Measurements from ENCODE around the gene TRAPPC6A.

TRAPPC6A gene

GRCh38 chr19:45217193-45217956 is 39.3 kb upstream of the TRAPPC6A start:
- TF ChIP-seq CTCF (IDR thresholded peaks at IDR 0.05) = no peak

- no peak for TF ChIP-seq CTCF (IDR thresholded peaks at IDR 0.05)
Observed at GRCh38 chr19:45216667-45217066, 38.6 kb upstream of the TRAPPC6A start.

- no peak for TF ChIP-seq CTCF (IDR thresholded peaks at IDR 0.05)
Observed at GRCh38 chr19:45215391-45216191, 37.6 kb upstream of the TRAPPC6A start.

GRCh38 chr19:45213031-45213430 is 35.0 kb upstream of the TRAPPC6A start:
- no peak for TF ChIP-seq CTCF (IDR thresholded peaks at IDR 0.05)

- no peak for TF ChIP-seq CTCF (IDR thresholded peaks at IDR 0.05)
Observed at GRCh38 chr19:45211751-45212381, 33.8 kb upstream of the TRAPPC6A start.

- TF ChIP-seq CTCF (IDR thresholded peaks at IDR 0.05) = no peak
Observed at GRCh38 chr19:45206328-45206727, 28.3 kb upstream of the TRAPPC6A start.

- no peak for TF ChIP-seq CTCF (IDR thresholded peaks at IDR 0.05)
Observed at GRCh38 chr19:45205810-45206209, 27.8 kb upstream of the TRAPPC6A start.
